Stimulated activated naive CD8-positive, alpha-beta T cell treated with anti-CD3 and anti-CD28 coated beads, Interleukin-15, amount 100 ng/mL, for 72 hours (primary cell): ENCODE data around the gene ASTN2.

Experiments
- ATAC-seq: fragments of 150-1000 bp; cut with Tn5 transposase; 2 replicates; pipeline ENCODE4 v1.10.0; 2021; ENCODE audit warnings: mild to moderate bottlenecking, moderate library complexity
- DNase-seq, 2 donors: peaks; one replicate each; pipeline ENCODE4 v3.0.0; 2021 to 2022
- H3K27ac Mint-ChIP-seq, 2 donors: one replicate each; pipeline ENCODE4 v1.8.0; 2022; ENCODE audit warnings: mild to moderate bottlenecking in 2 of 2, mixed read lengths in 2 of 2, moderate library complexity in 2 of 2
- H3K27me3 Mint-ChIP-seq: one replicate; pipeline ENCODE4 v1.8.0; 2022; ENCODE audit warnings: mixed read lengths
- H3K4me1 Mint-ChIP-seq: one replicate; pipeline ENCODE4 v1.8.0; 2022; ENCODE audit warnings: mild to moderate bottlenecking, mixed read lengths
- H3K4me3 Mint-ChIP-seq, 2 donors: one replicate each; pipeline ENCODE4 v1.8.0; 2022; ENCODE audit warnings: mild to moderate bottlenecking in 2 of 2, mixed read lengths in 2 of 2, moderate library complexity in 1 of 2
- H3K9me3 Mint-ChIP-seq, 2 donors: one replicate each; pipeline ENCODE4 v1.8.0; 2022; ENCODE audit warnings: mixed read lengths in 2 of 2

Gene ASTN2

GRCh38 chr9:116555556-116556155 is 859.2 kb downstream of the ASTN2 start:
- H3K4me3 Mint-ChIP-seq = no peak overlapping the region

GRCh38 chr9:116555119-116555518 is 859.7 kb downstream of the ASTN2 start:
- no peak for ATAC-seq
- H3K4me1 Mint-ChIP-seq = no peaks in the 10 kb centered on the region
- H3K9me3 Mint-ChIP-seq = no peaks in the 10 kb centered on the region
- no peak for DNase-seq
- H3K27ac Mint-ChIP-seq = no peak overlapping the region
- no peak overlapping the region for H3K4me3 Mint-ChIP-seq
- H3K27me3 Mint-ChIP-seq = no peaks in the 10 kb centered on the region

More at GRCh38 chr9:116555556-116556155, 859.2 kb downstream of the ASTN2 start:
- Mint-ChIP-seq H3K27ac (peak overlapping the region in 1 of 2 donors; percentile 44), H3K4me1 (no peaks in the 10 kb centered on the region), H3K27me3 (no peaks in the 10 kb centered on the region), H3K9me3 (no peaks in the 10 kb centered on the region)
- DNase-seq (no peak), ATAC-seq (no peak)

GRCh38 chr9:116550696-116551436 is 864.0 kb downstream of the ASTN2 start:
- Mint-ChIP-seq H3K27ac (no peak overlapping the region), H3K4me3 (no peak overlapping the region), H3K9me3 (no peaks in the 10 kb centered on the region), H3K4me1 (peaks cover 7% of the 10 kb centered on the region), H3K27me3 (no peaks in the 10 kb centered on the region)
- DNase-seq = no peak
- ATAC-seq = no peak

DNA sequence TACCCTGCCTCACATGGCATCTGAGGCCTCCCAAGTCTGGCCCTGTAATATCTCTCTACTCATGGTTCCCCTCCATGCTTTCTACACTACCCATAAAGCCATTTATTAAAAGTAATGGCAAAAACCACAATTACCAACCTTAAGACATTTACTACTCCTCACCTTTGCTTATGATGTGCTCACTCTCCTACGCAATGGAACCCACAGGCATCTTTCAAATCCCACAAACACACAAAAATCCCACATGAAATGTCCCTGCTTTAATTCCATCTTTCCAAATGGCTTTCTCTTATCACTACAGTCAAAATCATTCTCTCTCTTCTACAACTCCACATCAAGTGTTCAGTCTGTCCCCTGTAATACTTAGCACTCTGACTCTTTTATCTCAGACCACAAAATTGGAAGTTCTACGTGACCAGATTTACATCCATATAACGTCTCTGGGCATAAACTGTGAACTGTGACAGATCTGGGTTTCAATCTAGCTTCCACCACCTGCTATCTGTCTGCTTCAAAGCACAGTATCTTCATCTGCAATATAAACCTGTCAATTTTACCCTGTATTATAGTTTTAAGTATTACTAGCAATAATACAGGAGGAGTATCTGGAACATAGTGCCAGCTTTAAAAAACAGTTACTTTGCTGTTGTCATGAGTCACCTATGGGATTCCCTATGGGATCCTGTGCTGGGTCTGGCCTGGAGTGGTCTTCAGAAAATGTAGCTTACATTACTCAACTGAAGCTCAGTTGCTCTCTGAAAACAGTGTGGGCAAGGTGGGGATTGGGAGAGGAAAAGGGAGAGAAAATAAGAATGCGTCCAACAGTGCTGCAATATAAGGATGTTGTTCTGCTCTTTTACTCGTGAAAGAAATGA is 864.8 kb downstream of the ASTN2 start:
- DNase-seq (no peak), ATAC-seq (no peak)
- Mint-ChIP-seq H3K27ac (no peak overlapping the region), H3K4me1 (peaks cover 7% of the 10 kb centered on the region), H3K9me3 (no peaks in the 10 kb centered on the region), H3K27me3 (no peaks in the 10 kb centered on the region), H3K4me3 (no peak overlapping the region)

DNA sequence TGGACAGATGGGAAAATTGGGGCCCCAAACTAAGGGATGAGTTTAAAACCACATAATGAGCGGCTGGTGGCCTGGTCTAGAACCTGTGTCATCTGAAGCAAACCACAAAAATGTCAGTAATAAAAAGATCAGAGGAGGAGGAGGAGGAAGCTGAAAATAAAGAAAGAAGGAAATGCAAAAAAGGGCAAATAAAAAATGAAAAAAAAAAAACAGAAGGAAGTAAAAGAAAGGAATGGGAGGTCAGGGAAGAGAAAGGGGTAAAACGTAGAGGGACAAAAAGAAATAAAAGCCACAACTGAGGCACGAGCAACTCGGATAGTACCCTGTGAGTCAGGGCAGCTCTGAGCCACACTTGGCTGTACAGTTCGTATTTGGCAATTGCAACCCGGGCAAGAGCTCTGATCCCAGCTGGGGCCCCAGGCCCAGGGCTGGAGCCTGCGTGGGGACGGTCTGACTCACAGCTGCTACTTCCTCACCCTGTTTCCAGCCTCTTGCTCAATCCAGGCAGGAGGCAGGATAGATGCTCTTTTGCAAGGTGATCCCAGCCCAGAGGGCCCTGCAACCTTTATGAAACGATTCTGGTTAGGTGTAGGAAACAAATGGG is 865.7 kb downstream of the ASTN2 start:
- DNase-seq (no peak), ATAC-seq (no peak)
- Mint-ChIP-seq H3K9me3 (no peaks in the 10 kb centered on the region), H3K4me1 (peaks cover 7% of the 10 kb centered on the region), H3K27me3 (no peaks in the 10 kb centered on the region), H3K4me3 (no peak overlapping the region), H3K27ac (peak overlapping the region in 1 of 2 donors; percentile 94)

DNA sequence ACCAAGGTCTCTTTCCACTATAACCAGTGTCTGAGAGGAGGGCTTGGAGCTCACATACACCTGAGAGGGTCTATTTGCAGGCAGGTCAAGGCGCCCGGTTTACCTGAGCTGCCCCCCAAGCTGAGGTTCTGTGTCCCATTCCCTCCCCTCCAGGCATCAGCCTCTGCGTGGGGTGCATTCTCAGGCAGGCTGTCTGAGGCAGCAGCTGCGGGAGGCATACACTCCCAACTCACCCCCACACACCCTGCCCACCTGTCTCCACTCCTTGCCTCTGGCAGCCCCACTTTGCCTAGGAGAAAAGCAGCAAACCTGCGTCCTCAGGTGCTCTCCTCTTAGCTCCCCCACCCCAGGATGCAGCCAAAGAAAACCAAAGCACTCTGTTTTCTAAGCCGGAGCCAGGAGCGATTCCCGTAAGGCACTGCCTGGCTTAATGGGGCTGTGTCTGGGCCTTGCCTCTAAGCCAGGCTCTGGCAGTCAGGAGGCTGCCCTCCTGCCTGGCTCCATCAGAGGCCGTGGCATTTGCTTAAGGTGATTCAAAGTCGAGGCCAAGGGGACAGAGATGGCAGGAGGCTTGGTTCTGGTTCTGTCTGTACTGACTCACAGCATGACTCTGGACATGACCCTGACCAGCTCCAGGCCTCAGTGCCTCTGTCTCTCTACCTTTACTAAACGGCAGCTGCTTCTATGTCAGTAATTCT is 867.0 kb downstream of the ASTN2 start:
- Mint-ChIP-seq H3K4me3 (no peak overlapping the region), H3K27ac (no peak overlapping the region), H3K9me3 (no peaks in the 10 kb centered on the region), H3K27me3 (no peaks in the 10 kb centered on the region), H3K4me1 (peaks cover 7% of the 10 kb centered on the region)
- DNase-seq = no peak
- no peak for ATAC-seq

DNA sequence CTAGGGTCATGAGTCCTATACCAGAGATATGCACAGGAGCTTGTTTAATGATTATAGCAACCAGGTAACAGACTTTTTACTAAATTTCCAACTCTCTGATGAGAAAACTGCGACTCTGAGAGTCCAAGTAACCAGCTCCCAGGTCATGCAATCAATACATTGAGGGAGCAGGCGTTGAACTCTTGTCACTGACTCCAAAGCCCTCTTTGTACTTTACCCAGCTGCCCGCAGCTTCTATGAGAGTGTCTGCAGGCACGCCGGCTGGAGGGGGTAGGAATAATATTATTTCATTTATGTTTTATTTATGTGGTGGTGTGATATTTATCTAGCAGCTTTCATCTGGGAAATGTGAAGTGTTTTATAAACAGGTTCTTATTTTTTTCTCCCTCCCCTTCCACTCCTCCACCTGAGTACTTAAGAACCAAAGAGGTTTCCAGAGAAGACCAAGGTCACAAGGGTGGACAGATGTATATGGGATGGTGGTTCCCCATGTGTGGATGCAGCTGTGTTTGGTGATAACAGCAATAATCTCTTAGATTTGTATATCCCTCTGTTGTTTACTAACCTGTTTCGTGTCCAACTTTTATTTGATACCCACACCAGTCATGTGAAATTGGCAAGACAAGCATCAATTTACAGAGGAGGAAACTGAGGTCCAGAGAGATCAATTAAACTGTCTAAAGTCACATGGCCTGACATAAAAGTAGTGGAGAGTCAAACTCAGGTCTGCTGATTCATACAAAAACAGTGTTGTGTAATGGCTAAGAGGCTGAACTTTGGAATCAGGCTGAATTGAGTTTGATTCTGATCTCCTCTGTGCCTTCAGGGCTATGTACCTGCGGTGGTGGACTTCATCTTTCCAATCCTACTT is 867.9 kb downstream of the ASTN2 start:
- Mint-ChIP-seq H3K27me3 (no peaks in the 10 kb centered on the region), H3K27ac (no peak overlapping the region), H3K9me3 (no peaks in the 10 kb centered on the region), H3K4me1 (peaks cover 7% of the 10 kb centered on the region), H3K4me3 (no peak overlapping the region)
- ATAC-seq = no peak
- DNase-seq = no peak

GRCh38 chr9:116544896-116545295 is 870.0 kb downstream of the ASTN2 start:
- Mint-ChIP-seq H3K4me1 (peaks cover 7% of the 10 kb centered on the region), H3K4me3 (no peak overlapping the region), H3K27ac (no peak overlapping the region), H3K27me3 (no peaks in the 10 kb centered on the region), H3K9me3 (no peaks in the 10 kb centered on the region)
- DNase-seq (no peak), ATAC-seq (no peak)

- no peak for ATAC-seq
- Mint-ChIP-seq H3K9me3 (peaks cover 4% of the 10 kb centered on the region in 2 donors), H3K27me3 (no peaks in the 10 kb centered on the region), H3K4me3 (no peak overlapping the region), H3K27ac (no peak overlapping the region), H3K4me1 (peaks cover 2% of the 10 kb centered on the region)
- no peak for DNase-seq
Measured at GRCh38 chr9:116543731-116544400, 871.0 kb downstream of the ASTN2 start.

GRCh38 chr9:116541402-116541801 is 873.5 kb downstream of the ASTN2 start:
- ATAC-seq (no peak), DNase-seq (no peak)
- H3K4me1 Mint-ChIP-seq = no peaks in the 10 kb centered on the region
- H3K9me3 Mint-ChIP-seq = peaks cover 12 to 23% of the 10 kb centered on the region in 2 donors
- H3K4me3 Mint-ChIP-seq = no peak overlapping the region
- H3K27ac Mint-ChIP-seq = no peak overlapping the region
- no peaks in the 10 kb centered on the region for H3K27me3 Mint-ChIP-seq

DNA sequence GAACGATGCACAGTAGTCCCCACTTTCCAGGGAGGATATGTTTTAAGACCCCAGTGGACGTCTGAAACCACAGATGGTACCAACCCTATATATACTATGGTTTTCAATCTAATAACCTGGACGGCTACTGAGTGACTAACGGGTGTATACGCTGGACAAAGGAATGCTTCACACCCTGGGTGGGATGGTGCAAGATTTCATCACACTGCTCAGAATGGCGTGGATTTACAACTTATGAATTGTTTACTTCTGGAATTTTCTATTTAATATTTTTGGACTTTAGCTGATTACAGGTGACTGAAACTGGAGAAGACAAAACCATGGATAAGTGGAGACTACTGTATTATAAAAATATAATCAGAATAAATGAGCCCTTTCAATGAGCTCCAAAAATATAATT is 875.3 kb downstream of the ASTN2 start:
- no peak for DNase-seq
- H3K27ac Mint-ChIP-seq = no peak overlapping the region
- no peak for ATAC-seq
- peaks cover 19 to 40% of the 10 kb centered on the region in 2 donors for H3K9me3 Mint-ChIP-seq
- no peaks in the 10 kb centered on the region for H3K27me3 Mint-ChIP-seq
- no peak overlapping the region for H3K4me3 Mint-ChIP-seq
- H3K4me1 Mint-ChIP-seq = no peaks in the 10 kb centered on the region

DNA sequence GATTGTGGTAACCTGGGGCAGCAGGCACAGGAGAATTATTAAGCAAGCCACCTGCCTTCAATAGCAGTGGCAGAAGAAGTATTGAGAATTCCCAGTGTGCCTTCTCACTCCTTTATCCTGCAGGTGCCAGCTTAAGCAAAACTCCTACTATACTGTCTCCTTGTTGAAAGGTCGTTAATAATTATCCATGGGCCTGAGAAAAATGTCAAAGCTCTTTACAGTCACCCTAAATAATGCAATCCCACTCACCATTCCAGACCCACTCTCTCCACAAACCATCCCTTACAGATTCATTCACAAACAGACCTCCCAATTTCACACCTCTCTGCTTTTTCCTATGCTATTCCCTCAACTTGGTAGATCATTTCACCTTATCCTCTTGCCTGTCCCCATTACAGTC is 889.2 kb downstream of the ASTN2 start:
- no peak overlapping the region for H3K4me3 Mint-ChIP-seq
- peaks cover 36 to 58% of the 10 kb centered on the region in 2 donors for H3K9me3 Mint-ChIP-seq
- no peak for ATAC-seq
- H3K4me1 Mint-ChIP-seq = no peaks in the 10 kb centered on the region
- no peak for DNase-seq
- no peaks in the 10 kb centered on the region for H3K27me3 Mint-ChIP-seq
- H3K27ac Mint-ChIP-seq = no peak overlapping the region

DNA sequence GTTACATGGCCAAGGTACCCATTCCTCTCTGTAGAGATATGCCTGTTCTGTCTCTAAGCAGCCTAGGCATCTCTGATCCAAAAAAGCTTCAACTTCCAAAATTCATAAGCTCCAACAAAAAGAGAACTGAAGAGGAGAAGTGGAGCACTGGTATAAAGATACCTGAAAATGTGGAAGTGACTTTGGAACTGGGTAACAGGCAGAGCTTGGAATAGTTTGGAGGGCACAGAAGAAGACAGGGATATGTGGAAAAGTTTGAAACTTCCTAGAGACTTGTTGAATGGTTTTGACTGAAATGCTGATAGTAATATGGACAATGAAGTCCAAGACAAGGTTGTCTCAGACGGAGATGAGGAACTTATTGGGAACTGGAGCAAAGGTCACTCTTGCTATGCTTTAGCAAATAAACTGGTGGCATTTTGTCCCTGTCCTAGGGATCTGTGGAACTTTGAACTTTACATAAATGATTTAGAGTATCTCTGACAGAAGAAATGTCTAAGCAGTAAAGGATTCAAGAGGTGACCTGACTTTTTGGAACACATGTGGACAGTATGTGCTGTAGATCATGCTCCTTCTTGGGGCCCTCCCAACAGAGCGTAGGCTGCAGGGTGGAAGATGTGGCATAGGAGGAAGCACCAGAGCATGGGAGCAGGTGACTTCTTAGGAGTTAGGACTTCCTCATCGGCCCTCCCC is 889.9 kb downstream of the ASTN2 start:
- H3K9me3 Mint-ChIP-seq = peaks cover 37 to 64% of the 10 kb centered on the region in 2 donors
- no peaks in the 10 kb centered on the region for H3K4me1 Mint-ChIP-seq
- H3K27ac Mint-ChIP-seq = peak overlapping the region in 1 of 2 donors; percentile 20
- H3K27me3 Mint-ChIP-seq = no peaks in the 10 kb centered on the region
- ATAC-seq (no peak), DNase-seq (no peak)
- H3K4me3 Mint-ChIP-seq = no peak overlapping the region
